ENCODE data around the gene ANGPT4. TPM values are rescaled to one million over a fixed set of nuclear protein-coding genes. Genes with fewer than 3 reads are reported as not detected.

ANGPT4 gene
- total RNA-seq, 1 donor from 2014 or later = 0.07 TPM

DNA sequence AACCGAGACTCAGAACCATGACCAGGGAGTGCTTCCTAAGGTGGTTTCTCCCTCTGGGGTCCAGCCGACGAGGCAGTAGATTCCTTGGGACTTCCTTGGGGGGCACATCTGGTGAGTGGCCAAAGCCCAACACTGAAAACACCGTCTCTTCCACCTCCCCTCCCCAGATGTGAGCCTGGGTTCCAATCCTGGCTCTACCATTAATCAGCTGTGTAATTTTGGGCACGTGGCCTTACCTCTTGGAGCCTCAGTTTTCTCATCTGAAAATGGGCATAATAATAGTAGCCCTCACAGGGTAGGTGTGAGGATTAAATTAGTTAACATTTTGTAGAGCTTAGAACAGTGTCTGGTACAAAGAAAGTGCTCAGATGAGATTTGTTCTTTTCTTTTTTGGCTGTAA lies 77.1 kb downstream of the ANGPT4 start:
- H3K9me3 Mint-ChIP-seq = no peaks in the 10 kb centered on the region
- DNase-seq (ENCODE audit: extremely low spot score, unreplicated experiment) = no peak
- no peak overlapping the region for H3K4me3 Mint-ChIP-seq
- H3K36me3 Mint-ChIP-seq = no peaks in the 10 kb centered on the region
- peaks cover 18% of the 10 kb centered on the region for H3K4me1 Mint-ChIP-seq (ENCODE audit: unreplicated experiment)
- peaks cover 22% of the 10 kb centered on the region for H3K27me3 Mint-ChIP-seq
- no peak overlapping the region for H3K27ac Mint-ChIP-seq
- TF ChIP-seq, protein P1, sequence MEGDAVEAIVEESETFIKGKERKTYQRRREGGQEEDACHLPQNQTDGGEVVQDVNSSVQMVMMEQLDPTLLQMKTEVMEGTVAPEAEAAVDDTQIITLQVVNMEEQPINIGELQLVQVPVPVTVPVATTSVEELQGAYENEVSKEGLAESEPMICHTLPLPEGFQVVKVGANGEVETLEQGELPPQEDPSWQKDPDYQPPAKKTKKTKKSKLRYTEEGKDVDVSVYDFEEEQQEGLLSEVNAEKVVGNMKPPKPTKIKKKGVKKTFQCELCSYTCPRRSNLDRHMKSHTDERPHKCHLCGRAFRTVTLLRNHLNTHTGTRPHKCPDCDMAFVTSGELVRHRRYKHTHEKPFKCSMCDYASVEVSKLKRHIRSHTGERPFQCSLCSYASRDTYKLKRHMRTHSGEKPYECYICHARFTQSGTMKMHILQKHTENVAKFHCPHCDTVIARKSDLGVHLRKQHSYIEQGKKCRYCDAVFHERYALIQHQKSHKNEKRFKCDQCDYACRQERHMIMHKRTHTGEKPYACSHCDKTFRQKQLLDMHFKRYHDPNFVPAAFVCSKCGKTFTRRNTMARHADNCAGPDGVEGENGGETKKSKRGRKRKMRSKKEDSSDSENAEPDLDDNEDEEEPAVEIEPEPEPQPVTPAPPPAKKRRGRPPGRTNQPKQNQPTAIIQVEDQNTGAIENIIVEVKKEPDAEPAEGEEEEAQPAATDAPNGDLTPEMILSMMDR (conservative IDR thresholded peaks at IDR 0.05) = no peak

DNA sequence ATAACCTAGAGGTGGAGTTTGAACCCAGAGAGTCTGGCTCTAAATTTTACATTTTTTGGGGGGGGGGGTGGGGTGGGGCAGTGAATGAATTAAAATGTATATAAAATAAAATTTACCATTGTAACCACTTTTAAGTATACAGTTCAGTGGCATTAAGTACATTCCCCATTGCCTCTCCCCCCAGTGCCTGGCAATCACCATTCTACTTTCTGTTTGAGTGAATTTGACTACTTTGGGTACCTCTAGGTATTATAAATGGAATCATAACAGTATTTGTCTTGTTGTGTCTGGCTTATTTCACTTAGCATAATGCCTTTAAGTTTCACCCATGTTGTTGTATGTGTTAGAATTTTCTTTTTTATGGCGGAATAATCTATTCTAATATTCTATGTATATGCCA lies 79.9 kb downstream of the ANGPT4 start:
- H3K9me3 Mint-ChIP-seq = no peaks in the 10 kb centered on the region
- H3K27me3 Mint-ChIP-seq = peaks cover 14% of the 10 kb centered on the region
- peaks cover 17% of the 10 kb centered on the region for H3K4me1 Mint-ChIP-seq (ENCODE audit: unreplicated experiment)
- H3K36me3 Mint-ChIP-seq = no peaks in the 10 kb centered on the region
- H3K27ac Mint-ChIP-seq = no peak overlapping the region
- TF ChIP-seq, protein P1 (conservative IDR thresholded peaks at IDR 0.05) = no peak
- DNase-seq (ENCODE audit: extremely low spot score, unreplicated experiment) = no peak
- H3K4me3 Mint-ChIP-seq = no peak overlapping the region

GRCh38 chr20:835608-836045 lies 80.5 kb downstream of the ANGPT4 start:
- Mint-ChIP-seq H3K27ac (no peak overlapping the region), H3K36me3 (no peaks in the 10 kb centered on the region), H3K9me3 (no peaks in the 10 kb centered on the region), H3K27me3 (peaks cover 14% of the 10 kb centered on the region), H3K4me3 (peak overlapping the region; percentile 88), H3K4me1 (ENCODE audit: unreplicated experiment) (peaks cover 17% of the 10 kb centered on the region)
- TF ChIP-seq, protein P1 (conservative IDR thresholded peaks at IDR 0.05) = no peak
- no peak for DNase-seq (ENCODE audit: extremely low spot score, unreplicated experiment)

GRCh38 chr20:834151-834746 lies 81.9 kb downstream of the ANGPT4 start:
- DNase-seq (ENCODE audit: extremely low spot score, unreplicated experiment) = no peak
- TF ChIP-seq, protein P1 (conservative IDR thresholded peaks at IDR 0.05) = no peak
- Mint-ChIP-seq H3K9me3 (no peaks in the 10 kb centered on the region), H3K36me3 (no peaks in the 10 kb centered on the region), H3K4me1 (ENCODE audit: unreplicated experiment) (peaks cover 20% of the 10 kb centered on the region), H3K27ac (peak overlapping the region; percentile 53), H3K27me3 (peaks cover 7% of the 10 kb centered on the region), H3K4me3 (peak overlapping the region; percentile 88)

GRCh38 chr20:833450-834150 lies 82.5 kb downstream of the ANGPT4 start, which contains the start of gene FAM110A:
Gene FAM110A (plus strand): TSS chr20:833715. CDS start chr20:844805, 11,090 bp downstream.
- H3K4me1 Mint-ChIP-seq (ENCODE audit: unreplicated experiment) = peaks cover 26% of the 10 kb centered on the region
- H3K27ac Mint-ChIP-seq = peak within 1 kb of the TSS; percentile 88
- TF ChIP-seq, protein P1 (conservative IDR thresholded peaks at IDR 0.05) = no peak
- H3K27me3 Mint-ChIP-seq = peaks cover 7% of the 10 kb centered on the region
- peak within 1 kb of the TSS; percentile 88 for H3K4me3 Mint-ChIP-seq
- DNase-seq (ENCODE audit: extremely low spot score, unreplicated experiment) = peak; percentile 92
- H3K9me3 Mint-ChIP-seq = no peaks in the 10 kb centered on the region
- no peaks in the 10 kb centered on the region for H3K36me3 Mint-ChIP-seq

Measured in type B pancreatic cell (in vitro differentiated cells).